CD4-positive, alpha-beta T cell treated with Interleukin-21 for 1 hour (primary cell): ENCODE measurements around the gene CNDP1.
"Not testable (repeated sequence)": the region's sequence is repeated elsewhere in the genome, so short reads cannot be mapped to it uniquely, and the experiment has no call there.

Experiments used
- DNase-seq: peaks from one replicate; pipeline ENCODE4 v3.0.0-alpha.2; 2020

The CNDP1 gene

GRCh38 chr18:74521068-74521725 is 13.1 kb upstream of the CNDP1 start:
- no peak for DNase-seq

GRCh38 chr18:74522635-74523548 is 11.4 kb upstream of the CNDP1 start:
- no peak for DNase-seq

GRCh38 chr18:74524097-74524496 is 10.2 kb upstream of the CNDP1 start:
- no peak for DNase-seq

- not testable (repeated sequence) for DNase-seq
Measured at GRCh38 chr18:74524915-74525314, 9.4 kb upstream of the CNDP1 start.

- DNase-seq: no peak
Measured at GRCh38 chr18:74525741-74526140, 8.6 kb upstream of the CNDP1 start.

- DNase-seq: no peak
Measured at GRCh38 chr18:74526488-74526887, 7.8 kb upstream of the CNDP1 start.

- DNase-seq: no peak
Measured at GRCh38 chr18:74528478-74528877, 5.8 kb upstream of the CNDP1 start.

GRCh38 chr18:74528913-74529312 is 5.4 kb upstream of the CNDP1 start:
- no peak for DNase-seq

GRCh38 chr18:74529378-74529777 is 4.9 kb upstream of the CNDP1 start:
- no peak for DNase-seq

- DNase-seq: no peak
Measured at GRCh38 chr18:74529811-74530583, 4.3 kb upstream of the CNDP1 start.

- no peak for DNase-seq
Measured at GRCh38 chr18:74530584-74530862, 3.8 kb upstream of the CNDP1 start.

GRCh38 chr18:74531043-74531442 is 3.3 kb upstream of the CNDP1 start:
- DNase-seq: no peak

- no peak for DNase-seq
Measured at GRCh38 chr18:74532511-74533025, 1.7 kb upstream of the CNDP1 start.

GRCh38 chr18:74533666-74534065 is 634 bp upstream of the CNDP1 start:
- DNase-seq: no peak

GRCh38 chr18:74534981-74535649 is 815 bp downstream of the CNDP1 start:
- no peak for DNase-seq

- DNase-seq: no peak
Measured at GRCh38 chr18:74539289-74539688, 5.0 kb downstream of the CNDP1 start.

GRCh38 chr18:74540652-74541421 is 6.5 kb downstream of the CNDP1 start:
- DNase-seq: peak; percentile 3

- no peak for DNase-seq
Measured at GRCh38 chr18:74541703-74542555, 7.6 kb downstream of the CNDP1 start.

GRCh38 chr18:74544898-74545297 is 10.6 kb downstream of the CNDP1 start:
- no peak for DNase-seq

GRCh38 chr18:74546007-74546406 is 11.7 kb downstream of the CNDP1 start:
- no peak for DNase-seq
